M059J (cell line): ENCODE measurements around the gene RAPGEF5. TPM values are rescaled to one million over a fixed set of nuclear protein-coding genes. Genes with fewer than 3 reads are reported as not detected.

Experiments used
- DNase-seq: peaks from one replicate; pipeline ENCODE4 v3.0.0-alpha.2; 2012; ENCODE audit warnings: low read depth
- total RNA-seq: library from RNA; depleted of rRNA; stranded (reverse); fragments of >200 nt; shearing (Covaris generic); gene quantifications from 2 replicates; pipeline ENCODE4 v1.2.3, GENCODE V29; 2014; rRNA removed

RAPGEF5 gene, protein sequence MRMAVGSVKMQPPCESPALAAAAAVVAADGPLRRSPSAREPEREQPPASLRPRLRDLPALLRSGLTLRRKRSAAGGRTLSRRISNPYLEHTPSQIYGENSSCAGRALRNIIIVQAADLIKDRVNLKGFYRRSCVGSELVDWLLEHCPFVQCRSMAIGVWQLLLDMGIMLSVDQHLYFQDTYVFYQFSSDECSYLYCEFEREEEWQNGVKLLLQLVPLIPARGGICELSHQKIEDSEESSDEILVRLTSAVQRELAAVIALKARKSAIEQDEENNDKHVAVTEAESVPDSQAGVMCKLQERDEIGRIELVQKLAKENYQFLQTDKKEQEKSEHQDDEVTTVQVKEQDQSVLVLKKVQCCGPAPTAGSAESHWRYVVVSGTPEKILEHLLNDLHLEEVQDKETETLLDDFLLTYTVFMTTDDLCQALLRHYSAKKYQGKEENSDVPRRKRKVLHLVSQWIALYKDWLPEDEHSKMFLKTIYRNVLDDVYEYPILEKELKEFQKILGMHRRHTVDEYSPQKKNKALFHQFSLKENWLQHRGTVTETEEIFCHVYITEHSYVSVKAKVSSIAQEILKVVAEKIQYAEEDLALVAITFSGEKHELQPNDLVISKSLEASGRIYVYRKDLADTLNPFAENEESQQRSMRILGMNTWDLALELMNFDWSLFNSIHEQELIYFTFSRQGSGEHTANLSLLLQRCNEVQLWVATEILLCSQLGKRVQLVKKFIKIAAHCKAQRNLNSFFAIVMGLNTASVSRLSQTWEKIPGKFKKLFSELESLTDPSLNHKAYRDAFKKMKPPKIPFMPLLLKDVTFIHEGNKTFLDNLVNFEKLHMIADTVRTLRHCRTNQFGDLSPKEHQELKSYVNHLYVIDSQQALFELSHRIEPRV
- 0.22 and 0.47 TPM in 2 replicates for total RNA-seq

GRCh38 chr7:22356701-22357310, at the start of gene RAPGEF5:
Gene RAPGEF5 (minus strand): TSS chr7:22357154. CDS start chr7:22357060, 94 bp downstream.
- DNase-seq = no peak

- no peak for DNase-seq
Measured at GRCh38 chr7:22406715-22407114, 49.8 kb upstream of the RAPGEF5 start.

DNA sequence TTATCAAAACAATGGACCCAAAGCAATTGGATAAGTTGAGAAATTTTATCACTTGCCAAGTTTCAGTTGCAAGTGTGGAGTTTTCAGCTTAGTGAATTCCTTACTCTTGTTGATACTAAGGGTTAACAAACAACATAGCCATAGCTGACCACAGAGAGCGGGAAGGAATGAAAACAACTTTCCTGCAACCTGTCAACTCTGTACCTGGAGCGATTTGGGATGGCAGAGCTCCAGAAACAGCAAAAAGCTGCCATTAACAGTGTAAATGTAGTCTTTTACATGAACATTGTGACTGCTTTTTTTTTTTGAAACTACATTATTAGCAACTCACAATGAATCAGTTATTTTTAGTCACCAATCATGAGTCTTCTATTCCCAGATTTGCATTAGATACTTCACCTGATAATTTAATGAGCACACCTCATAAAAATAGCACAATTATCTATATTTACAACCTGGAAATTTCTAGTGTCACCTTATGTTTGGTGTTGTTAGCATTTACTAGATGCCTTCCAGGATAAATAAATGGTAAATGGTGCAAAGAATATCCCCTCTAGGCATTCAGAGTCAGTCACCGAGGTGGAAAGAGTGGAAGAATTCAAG, 47.6 kb upstream of the RAPGEF5 start:
- no peak for DNase-seq

- DNase-seq = no peak
Measured at GRCh38 chr7:22403344-22403743, 46.4 kb upstream of the RAPGEF5 start.

DNA sequence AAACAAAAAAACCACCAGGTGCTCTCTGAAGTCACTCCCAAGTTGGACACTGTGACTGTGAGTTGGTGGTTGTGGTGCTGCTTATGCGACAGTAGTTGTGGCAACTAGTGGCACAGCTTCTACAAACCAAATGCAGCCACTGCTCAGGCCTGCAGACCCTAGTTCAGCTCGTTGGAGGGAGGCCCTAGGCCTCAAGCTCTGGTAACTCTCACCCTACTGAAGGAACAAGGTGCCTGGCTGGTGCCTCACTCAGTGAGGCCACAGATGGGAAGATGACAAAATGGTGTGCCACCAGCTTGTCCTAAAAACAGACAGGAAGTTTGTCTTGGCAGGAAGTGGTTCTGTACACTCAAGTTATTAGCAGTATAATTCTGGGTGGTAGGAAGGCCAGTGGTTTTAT, 45.3 kb upstream of the RAPGEF5 start:
- no peak for DNase-seq

- no peak for DNase-seq
Measured at GRCh38 chr7:22400936-22401553, 44.1 kb upstream of the RAPGEF5 start.

DNA sequence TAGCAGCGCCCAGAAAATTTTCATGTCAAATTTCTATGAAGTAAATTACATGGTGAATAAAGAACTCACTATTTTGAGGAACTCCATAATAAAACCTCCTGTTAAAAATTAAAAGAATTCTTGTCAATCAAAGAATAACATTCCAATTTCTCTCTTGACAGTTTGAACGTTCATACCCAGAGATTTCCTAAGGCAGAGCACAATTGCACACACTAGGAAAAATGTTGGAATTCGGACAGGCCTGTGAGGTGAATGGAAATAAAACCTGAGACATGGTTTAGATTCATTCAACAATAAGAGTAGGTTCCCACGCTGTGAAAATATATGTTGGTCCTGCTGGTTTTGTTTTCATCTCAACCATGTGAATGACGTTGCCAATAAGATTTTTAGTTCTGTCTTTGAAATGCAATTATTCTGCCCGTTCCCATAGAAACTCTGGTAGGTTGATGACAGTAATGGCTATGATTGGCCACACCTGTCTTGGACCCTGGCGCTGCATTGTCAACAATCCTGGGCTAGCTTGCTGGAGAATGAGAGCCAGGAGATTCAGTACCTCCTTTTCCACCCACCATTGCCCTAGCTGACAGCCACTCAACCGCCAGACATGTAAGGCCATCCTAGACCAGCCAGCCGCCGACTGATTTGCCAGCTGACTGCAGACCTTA, 43.3 kb upstream of the RAPGEF5 start:
- no peak for DNase-seq

GRCh38 chr7:22399546-22399945, 42.6 kb upstream of the RAPGEF5 start:
- no peak for DNase-seq

- DNase-seq = no peak
Measured at GRCh38 chr7:22399091-22399490, 42.1 kb upstream of the RAPGEF5 start.

DNA sequence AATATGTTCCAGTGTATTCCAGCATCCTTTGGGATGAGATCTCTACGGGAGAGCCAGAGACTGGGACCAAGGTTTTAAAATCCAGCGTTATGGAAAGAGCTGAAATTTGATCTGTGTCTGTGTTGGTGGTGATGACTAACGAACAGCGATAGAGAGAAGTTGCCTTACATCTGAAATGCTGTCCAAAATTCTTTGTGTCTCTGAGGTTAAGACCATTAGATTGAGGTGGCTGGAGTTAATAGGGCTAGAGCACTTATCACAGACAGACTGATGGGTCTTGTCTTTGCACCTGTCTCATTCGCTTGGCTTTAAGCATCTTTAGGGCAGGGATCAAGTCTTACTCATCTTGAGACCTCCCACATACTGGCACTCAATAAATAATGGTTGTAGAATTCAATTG, 41.0 kb upstream of the RAPGEF5 start:
- no peak for DNase-seq

DNA sequence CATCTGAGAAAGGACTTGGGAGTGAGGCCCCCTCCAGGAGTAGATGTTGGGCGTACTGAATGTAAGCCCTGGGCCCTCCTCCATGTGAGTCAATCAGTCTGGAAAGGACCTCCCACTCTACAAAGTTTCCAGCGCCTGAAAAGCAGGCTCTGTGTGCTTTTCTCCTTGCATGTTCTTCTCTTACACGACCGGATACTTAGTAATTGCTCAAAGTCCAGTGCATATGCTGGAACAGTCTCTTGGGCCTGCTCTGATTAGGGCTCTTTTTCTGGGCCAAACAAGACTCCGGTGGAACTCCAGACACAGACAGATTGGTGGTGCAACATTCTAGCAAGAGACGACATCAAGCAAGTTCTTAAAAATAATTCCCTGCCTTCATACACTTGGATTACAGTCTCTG, 38.3 kb upstream of the RAPGEF5 start:
- DNase-seq = no peak

GRCh38 chr7:22394739-22395138, 37.8 kb upstream of the RAPGEF5 start:
- no peak for DNase-seq

GRCh38 chr7:22393913-22394729, 37.2 kb upstream of the RAPGEF5 start:
- DNase-seq = no peak

GRCh38 chr7:22390516-22390915, 33.6 kb upstream of the RAPGEF5 start:
- DNase-seq = no peak

DNA sequence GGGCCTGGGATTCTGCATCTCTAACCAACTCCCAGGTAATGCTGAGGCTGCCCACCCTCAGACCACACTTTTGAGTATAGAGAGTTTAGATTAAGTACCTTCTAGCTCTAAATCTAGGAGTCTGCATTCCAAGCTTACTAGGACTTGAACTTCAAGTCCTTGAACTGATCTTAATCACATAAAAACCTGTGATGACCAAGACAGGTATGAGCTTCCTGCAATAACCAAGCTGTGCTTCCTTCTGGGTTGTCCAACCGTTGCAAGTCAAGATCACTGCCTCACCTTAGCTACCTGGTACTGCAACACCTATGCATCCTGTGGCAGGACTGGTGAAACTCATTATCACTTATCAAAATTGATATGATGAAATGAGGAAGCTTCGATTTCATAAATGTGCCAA, 32.9 kb upstream of the RAPGEF5 start:
- no peak for DNase-seq

DNA sequence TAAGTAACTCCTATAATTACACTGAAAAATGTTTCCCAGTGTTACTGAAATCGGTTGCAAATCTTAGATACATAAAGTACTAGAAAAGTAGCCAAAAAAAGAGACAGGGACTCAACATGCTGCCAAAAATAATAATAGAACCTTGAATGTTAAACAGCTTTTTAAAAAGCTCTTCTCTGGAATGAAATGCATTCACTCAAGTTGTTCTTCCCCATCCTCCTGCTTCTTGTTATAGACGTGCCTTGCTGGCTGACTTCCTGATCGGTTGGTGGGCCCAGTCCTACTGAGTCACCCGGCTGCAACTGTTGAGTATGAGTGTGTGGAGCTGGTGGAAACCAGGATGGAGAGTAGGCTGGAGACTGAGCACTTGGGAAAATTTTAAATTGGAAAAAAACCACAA, 30.6 kb upstream of the RAPGEF5 start:
- DNase-seq = peak; percentile 7

DNA sequence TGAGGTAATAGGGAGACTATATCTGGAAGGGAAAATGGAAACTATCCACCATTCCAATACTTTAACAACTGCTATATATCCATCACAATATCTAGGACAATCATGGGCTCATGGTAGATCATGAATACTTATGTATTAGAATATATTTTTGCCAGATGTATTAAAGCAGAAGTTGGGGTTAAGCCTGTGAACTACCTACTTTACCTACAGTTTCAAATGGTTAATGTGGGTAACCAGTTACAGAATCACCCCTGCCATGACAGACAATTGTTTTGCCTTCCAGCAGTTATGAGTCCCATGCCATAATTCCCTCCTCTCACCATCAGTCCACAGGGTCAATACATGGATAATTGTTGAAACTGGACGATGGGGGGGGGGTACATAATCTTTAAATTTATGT, 29.9 kb upstream of the RAPGEF5 start:
- no peak for DNase-seq

DNA sequence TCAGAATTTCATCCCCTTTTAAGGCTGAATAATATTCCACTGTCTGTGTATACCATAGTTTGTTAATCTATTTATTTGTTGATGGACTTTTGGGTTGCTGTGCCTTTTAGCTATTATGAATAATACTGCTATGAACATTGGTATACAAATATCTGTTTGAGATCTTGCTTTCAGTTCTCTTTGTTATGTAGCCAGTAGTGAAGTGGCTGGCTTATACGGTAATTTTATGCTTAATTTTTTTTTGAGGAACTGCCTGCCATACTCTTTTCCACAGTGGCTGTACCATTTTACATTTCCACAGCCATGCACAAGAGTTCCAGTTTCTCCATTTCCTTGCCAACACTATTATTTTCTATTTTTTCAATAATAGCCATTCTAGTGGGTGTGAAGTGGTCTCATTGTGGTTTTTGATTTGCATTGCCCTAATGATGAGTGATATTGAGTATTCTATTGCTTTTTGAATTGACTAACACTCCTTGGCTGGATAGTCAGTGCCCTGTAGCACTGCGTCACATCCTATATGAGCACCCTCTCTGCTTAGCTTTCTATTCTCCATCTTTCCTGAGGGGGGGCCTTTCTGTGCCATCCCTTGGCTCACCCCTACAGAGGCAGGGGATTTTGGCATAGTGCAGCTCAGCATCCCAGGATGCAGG, 29.4 kb upstream of the RAPGEF5 start:
- no peak for DNase-seq

- DNase-seq = no peak
Measured at GRCh38 chr7:22385326-22385725, 28.4 kb upstream of the RAPGEF5 start.

DNA sequence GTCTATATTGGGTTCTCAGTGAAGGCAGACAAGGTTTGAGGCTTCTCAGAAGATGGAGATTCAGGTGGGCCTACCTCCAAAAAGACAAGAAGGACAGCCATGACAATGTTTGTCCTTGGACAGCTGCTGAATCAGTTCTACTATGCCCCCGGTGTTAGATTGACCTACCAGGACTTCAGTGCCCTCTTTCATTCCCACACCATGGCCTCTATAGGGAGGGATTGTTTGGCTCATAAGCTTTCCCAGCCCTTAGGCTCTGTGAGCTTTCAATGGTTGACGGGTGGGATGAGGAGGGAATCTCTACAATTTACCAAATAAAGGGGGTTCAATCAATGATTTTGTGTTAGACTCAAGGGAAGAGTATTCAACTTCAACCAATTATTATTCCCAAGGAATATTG, 23.4 kb upstream of the RAPGEF5 start:
- no peak for DNase-seq
